Uterus (tissue), 4 donors: Measurements from ENCODE around the gene NOL4. TPM values are rescaled to one million over a fixed set of nuclear protein-coding genes. Genes with fewer than 3 reads are reported as not detected.

Experiments used
- DNase-seq, 2 donors: peaks; one replicate each; pipeline ENCODE4 v3.0.0-alpha.2; 2019 to 2020
- H3K27ac ChIP-seq, 2 donors: fragments of 200-600 bp; sonication (generic); 1 replicate in 1 of 2; 2 replicates in 1 of 2; pipeline ENCODE4 v1.5.1; 2016 to 2018
- H3K27me3 ChIP-seq, 2 donors: fragments of 200-600 bp; sonication (generic); one replicate each; pipeline ENCODE4 v1.5.1; 2018 to 2019; ENCODE audit warnings: control low read depth in 1 of 2
- H3K36me3 ChIP-seq, 2 donors: fragments of 200-600 bp; sonication (generic); one replicate each; pipeline ENCODE4 v1.5.1; 2019; ENCODE audit warnings: control low read depth in 1 of 2
- H3K4me1 ChIP-seq, 2 donors: fragments of 200-600 bp; sonication (generic); one replicate each; pipeline ENCODE4 v1.5.1; 2018 to 2019; ENCODE audit warnings: control low read depth in 1 of 2
- H3K4me3 ChIP-seq, 2 donors: fragments of 200-600 bp; sonication (generic); 1 replicate in 1 of 2; 2 replicates in 1 of 2; pipeline ENCODE4 v1.5.1; 2018 to 2019; ENCODE audit warnings: mild to moderate bottlenecking in 1 of 2
- H3K9me3 ChIP-seq, 2 donors: fragments of 200-600 bp; sonication (generic); one replicate each; pipeline ENCODE4 v1.5.1; 2019; ENCODE audit warnings: control low read depth in 1 of 2
- POLR2A ChIP-seq, 2 donors: fragments of 450-650 bp; IDR thresholded peaks; one replicate each; pipeline ENCODE4 v1.6.1; 2016; ENCODE audit warnings: antibody characterized with exemption in 2 of 2, mild to moderate bottlenecking in 1 of 2, moderate library complexity in 1 of 2
- intact Hi-C: fragments of 100-400 bp; cut with DNase I; formaldehyde crosslinking; loops from one replicate; pipeline ENCODE4 v1.15.1; 2023; ENCODE audit warnings: low total_unique reads
- total RNA-seq, 4 donors: library from RNA; depleted of rRNA in 3 of 4; stranded (reverse); fragments of >200 nt in 3 of 4; gene quantifications; one replicate each; pipeline versions ENCODE4 v1.1.0 to v1.2.4, GENCODE V29; 2014 to 2023
- TF ChIP-seq, protein P1 (sequence below), 4 experiments: fragments of 200-600 bp in 2 of 4; fragments of 450-650 bp in 2 of 4; sonication (generic) in 2 of 4; IDR thresholded peaks; one replicate each; pipeline ENCODE4 v1.5.1; 2016 to 2019; ENCODE audit warnings: antibody characterized with exemption in 4 of 4, mild to moderate bottlenecking in 2 of 4, moderate library complexity in 1 of 4
- donor health status: DM: yes; HTN: yes; CAD: no.

Gene NOL4
- total RNA-seq, 4 donors from 2014 or later, result 0.55 to 2.1 TPM; not detected in 2

GRCh38 chr18:34212511-34212910 is 12.2 kb downstream of the NOL4 start:
- Histone ChIP-seq H3K4me3 (no peak overlapping the region), H3K27me3 (no peaks in the 10 kb centered on the region), H3K36me3 (no peaks in the 10 kb centered on the region), H3K27ac (no peak overlapping the region), H3K4me1 (no peaks in the 10 kb centered on the region), H3K9me3 (no peaks in the 10 kb centered on the region)
- intact Hi-C loops, result no loop called here
- no peak for TF ChIP-seq POLR2A (IDR thresholded peaks at IDR 0.05)
- TF ChIP-seq, protein P1, sequence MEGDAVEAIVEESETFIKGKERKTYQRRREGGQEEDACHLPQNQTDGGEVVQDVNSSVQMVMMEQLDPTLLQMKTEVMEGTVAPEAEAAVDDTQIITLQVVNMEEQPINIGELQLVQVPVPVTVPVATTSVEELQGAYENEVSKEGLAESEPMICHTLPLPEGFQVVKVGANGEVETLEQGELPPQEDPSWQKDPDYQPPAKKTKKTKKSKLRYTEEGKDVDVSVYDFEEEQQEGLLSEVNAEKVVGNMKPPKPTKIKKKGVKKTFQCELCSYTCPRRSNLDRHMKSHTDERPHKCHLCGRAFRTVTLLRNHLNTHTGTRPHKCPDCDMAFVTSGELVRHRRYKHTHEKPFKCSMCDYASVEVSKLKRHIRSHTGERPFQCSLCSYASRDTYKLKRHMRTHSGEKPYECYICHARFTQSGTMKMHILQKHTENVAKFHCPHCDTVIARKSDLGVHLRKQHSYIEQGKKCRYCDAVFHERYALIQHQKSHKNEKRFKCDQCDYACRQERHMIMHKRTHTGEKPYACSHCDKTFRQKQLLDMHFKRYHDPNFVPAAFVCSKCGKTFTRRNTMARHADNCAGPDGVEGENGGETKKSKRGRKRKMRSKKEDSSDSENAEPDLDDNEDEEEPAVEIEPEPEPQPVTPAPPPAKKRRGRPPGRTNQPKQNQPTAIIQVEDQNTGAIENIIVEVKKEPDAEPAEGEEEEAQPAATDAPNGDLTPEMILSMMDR (IDR thresholded peaks at IDR 0.05), result no peak
- DNase-seq, result no peak

DNA sequence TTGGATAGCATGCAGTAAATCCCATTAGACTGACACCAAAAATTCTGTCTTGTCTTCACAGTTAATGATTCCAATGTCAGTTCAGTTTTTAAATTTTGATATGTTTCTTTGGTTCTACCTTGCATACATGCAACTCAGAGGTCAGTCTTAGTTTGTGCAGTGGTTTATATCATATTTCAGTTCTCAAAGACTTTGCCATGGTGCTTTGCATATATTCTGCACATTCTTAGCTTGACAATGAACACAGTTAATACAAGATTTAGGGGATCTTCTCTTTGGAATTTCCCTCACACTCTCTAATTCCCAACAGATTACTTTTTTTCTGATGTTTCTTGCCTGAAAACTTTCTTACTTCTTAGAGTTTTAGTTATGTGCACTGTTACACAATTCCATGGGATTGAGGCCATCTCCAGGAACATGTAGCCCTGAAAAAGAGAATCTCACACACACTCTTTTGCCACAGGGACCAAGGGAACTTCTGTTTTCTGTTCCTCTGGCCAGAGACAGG is 17.3 kb downstream of the NOL4 start:
- TF ChIP-seq POLR2A (IDR thresholded peaks at IDR 0.05), result no peak
- TF ChIP-seq, protein P1 (IDR thresholded peaks at IDR 0.05), result no peak
- H3K4me1 ChIP-seq, result no peaks in the 10 kb centered on the region
- H3K4me3 ChIP-seq, result no peak overlapping the region
- H3K27ac ChIP-seq, result no peak overlapping the region
- no peak for DNase-seq
- no peaks in the 10 kb centered on the region for H3K27me3 ChIP-seq
- H3K9me3 ChIP-seq, result no peaks in the 10 kb centered on the region
- intact Hi-C loops, result no loop called here
- no peaks in the 10 kb centered on the region for H3K36me3 ChIP-seq

DNA sequence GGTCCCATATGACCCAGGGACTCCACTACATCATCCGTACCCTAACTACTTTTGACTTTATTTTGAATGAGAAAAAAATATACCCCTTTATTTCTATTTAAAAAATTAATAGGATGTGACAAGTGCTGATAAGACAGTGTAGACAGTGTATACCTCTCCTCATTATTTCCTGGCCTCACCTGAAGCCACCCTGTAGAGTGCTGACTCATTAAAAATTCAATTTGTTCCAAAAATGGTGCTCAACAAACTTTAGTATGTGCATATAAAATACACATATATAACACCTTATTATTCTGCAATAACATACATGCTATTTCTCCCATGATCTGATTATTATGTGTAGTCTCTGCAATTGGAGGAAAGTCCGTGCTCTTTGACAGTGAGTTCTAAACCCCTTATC is 20.8 kb downstream of the NOL4 start:
- no peak for TF ChIP-seq POLR2A (IDR thresholded peaks at IDR 0.05)
- TF ChIP-seq, protein P1 (IDR thresholded peaks at IDR 0.05), result no peak
- H3K27me3 ChIP-seq, result no peaks in the 10 kb centered on the region
- no peaks in the 10 kb centered on the region for H3K36me3 ChIP-seq
- no peaks in the 10 kb centered on the region for H3K4me1 ChIP-seq
- intact Hi-C loops, result no loop called here
- no peak overlapping the region for H3K27ac ChIP-seq
- DNase-seq, result no peak
- no peak overlapping the region for H3K4me3 ChIP-seq
- no peaks in the 10 kb centered on the region for H3K9me3 ChIP-seq

GRCh38 chr18:34196256-34196655 is 28.5 kb downstream of the NOL4 start:
- no peak overlapping the region for H3K27ac ChIP-seq
- no peak for TF ChIP-seq POLR2A (IDR thresholded peaks at IDR 0.05)
- TF ChIP-seq, protein P1 (IDR thresholded peaks at IDR 0.05), result no peak
- intact Hi-C loops, result no loop called here

DNA sequence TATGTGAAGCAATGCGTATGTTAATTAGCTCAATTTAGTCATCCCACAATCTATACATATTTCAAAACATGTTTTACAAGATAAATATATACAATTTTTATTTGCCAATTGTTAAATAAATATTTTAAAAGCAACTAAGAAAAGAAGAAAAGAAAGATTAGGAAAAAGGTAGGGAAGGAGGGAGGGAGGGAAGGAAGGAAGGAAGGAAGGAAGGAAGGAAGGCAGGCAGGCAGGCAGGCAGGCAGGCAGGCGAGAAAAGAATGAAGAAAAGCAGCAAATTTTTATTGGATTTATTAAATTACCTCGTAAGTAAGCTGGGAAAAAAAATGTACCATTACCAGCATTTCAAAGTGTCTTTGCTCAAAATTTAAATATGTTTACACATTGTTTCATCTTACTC is 30.5 kb downstream of the NOL4 start:
- DNase-seq, result no peak
- TF ChIP-seq, protein P1 (IDR thresholded peaks at IDR 0.05), result no peak
- TF ChIP-seq POLR2A (IDR thresholded peaks at IDR 0.05), result no peak
- intact Hi-C loops, result no loop called here
- H3K9me3 ChIP-seq, result no peaks in the 10 kb centered on the region
- H3K4me3 ChIP-seq, result no peak overlapping the region
- H3K27me3 ChIP-seq, result no peaks in the 10 kb centered on the region
- H3K27ac ChIP-seq, result no peak overlapping the region
- no peaks in the 10 kb centered on the region for H3K36me3 ChIP-seq
- H3K4me1 ChIP-seq, result no peaks in the 10 kb centered on the region

More at GRCh38 chr18:34196256-34196655, 28.5 kb downstream of the NOL4 start:
- Histone ChIP-seq H3K9me3 (no peaks in the 10 kb centered on the region), H3K4me1 (no peaks in the 10 kb centered on the region), H3K4me3 (no peak overlapping the region), H3K36me3 (no peaks in the 10 kb centered on the region), H3K27me3 (no peaks in the 10 kb centered on the region)
- no peak for DNase-seq
